ENCODE measurements around the gene YY1.
"Not testable (repeated sequence)": the region's sequence is repeated elsewhere in the genome, so short reads cannot be mapped to it uniquely, and the experiment has no call there.

Gene YY1

DNA sequence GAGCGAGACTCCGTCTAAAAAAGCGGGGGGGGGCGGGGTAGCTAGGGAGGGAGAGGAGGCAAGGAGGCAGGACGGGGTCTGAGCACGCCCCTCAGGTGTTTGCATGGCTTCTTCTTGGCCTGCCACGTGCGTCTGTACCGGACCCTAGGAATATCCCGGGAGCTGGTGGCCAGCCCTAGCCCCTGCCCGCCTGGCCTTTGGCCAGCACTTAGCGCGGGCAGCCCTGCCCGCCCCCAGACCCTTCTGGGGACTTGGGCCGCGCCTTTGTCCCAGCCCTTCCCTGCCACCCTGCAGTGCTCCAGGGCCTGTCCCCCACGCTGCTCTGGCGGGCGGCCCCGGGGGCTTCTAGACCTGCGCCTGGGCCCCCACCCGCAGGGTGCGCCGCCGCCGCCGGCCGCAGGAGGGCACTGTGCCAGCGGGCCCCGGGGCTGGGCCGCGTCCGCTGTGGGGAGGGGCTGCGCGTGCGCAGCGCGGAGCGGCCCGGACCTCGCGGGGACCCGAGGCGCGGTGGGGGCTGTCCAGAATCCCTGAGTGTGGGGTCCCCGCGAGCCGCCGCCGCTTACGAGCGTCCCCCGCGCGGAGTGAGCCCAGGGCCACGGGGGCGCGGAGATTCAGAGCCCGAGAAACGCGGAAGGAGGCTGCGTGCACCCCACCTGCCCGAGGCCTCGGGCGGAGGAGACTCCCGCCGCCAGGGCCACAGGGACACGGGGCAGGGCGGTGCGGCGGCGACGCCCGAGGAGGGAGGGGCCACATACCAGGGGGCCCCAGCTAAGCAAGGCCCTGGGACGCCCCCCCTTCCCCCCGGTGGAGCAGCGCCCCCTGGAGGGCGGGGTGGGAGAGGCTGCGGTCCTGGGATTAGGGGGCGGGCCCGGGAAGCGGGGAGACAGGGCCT lies 46.3 kb downstream of the YY1 start:
- DNase-seq: peak; percentile 79

DNA sequence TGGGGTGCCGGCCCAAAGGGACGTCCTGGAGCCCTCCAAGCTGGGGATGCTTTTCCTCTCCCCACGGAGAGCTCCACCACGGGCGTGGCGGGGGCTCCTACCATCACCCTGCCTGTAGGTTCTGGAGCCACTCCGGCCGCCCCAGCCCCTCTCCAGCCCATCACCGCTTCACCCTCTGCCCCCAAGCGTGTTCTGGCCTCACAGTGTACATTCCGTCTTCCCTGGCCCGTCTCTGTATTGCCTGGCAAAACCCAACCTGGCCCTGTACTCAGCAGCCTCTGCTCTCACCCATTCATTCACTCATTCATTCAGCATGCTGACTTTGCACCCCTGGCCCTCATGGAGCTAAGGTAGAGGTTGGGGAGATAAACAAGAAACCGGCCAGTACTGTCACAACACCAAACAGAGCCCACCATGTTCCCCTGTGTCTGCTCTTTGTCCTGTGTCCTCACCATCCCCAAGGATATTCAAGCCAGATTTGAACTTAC lies 47.0 kb downstream of the YY1 start:
- no peak for DNase-seq

DNA sequence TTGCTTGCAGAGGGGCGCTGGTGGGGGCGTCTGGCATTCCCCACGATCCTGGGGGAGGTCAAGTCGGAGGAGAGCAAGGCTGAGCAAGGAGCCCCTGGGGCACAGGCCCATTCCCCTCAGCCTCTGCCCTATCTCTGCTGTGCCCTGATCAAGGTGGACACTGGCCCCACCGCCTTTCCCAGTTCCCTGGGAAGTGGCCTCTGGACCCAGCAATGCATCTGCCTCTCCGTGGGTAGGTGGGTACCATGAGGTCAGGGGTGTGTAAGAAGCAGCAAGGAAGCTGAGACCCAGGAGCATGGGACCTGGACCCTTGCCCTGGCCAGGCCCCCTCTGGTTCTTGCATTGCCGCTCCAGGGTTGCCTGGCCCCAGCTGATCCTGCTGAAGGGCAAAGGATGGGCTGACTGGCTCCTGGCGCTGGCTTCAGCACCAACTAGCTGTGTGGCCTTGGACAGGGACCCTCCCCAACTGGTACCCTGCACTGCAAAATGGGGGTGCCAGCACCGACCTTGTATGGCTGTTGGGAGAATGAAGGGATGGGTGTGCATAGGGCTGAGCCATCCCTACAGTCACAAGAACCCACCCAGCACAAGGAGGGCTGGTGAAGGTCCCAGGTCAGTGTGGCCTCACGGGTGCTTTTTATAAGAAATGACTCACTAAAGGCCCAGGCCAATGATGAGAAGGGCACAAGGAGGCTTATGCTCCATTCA lies 47.7 kb downstream of the YY1 start:
- DNase-seq: no peak

DNA sequence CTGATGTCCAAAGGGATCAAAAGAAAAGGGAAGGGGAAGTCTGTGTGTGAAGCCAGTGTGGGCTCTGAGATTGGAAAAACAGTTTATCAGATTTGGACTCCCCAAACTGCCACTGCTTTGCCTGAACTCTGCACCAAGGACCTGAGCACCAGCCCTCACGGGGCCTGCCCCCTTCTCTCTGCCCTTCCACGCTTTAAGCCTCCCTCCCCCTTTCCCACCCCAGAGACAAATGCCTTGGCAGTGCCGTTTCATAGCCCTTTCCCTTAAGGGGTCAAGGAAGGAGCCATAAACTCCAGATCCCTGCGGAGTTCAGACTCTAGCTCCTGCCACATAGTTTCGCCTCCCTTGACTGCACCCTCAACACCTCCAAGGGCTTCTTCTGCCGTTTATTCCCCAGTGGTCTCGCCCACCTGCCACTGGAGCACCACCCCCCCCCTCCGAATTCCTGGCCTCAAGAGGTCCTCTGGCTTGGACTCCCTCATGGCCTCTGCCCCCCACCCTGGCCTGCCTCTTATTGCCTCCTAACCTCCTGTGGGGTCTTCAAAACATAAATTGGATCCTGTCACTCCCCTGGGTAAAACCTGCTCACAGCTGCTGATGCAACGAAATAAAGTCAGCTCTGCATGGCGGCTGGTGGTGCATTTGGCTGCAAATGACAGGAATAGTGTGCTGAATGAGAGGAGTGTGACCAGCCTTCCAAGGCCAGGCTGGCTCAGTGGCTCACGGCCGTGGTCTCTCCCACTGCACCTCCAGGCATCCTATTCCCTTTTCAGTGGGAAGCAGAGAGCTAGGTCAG lies 48.5 kb downstream of the YY1 start:
- DNase-seq: no peak

DNA sequence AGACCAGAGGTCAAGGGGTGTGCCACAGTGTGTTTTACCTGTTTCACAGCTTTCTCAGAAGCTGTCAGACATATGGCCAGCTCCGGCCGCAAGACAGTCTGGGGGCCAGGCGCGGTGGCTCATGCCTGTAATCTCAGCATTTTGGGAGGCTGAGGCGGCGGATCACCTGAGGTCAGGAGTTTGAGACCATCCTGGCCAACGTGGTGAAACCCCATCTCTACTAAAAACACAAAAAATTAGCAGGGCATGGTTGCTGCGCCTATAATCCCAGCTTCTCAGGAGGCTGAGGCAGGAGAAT lies 49.0 kb downstream of the YY1 start:
- not testable (repeated sequence) for DNase-seq

DNA sequence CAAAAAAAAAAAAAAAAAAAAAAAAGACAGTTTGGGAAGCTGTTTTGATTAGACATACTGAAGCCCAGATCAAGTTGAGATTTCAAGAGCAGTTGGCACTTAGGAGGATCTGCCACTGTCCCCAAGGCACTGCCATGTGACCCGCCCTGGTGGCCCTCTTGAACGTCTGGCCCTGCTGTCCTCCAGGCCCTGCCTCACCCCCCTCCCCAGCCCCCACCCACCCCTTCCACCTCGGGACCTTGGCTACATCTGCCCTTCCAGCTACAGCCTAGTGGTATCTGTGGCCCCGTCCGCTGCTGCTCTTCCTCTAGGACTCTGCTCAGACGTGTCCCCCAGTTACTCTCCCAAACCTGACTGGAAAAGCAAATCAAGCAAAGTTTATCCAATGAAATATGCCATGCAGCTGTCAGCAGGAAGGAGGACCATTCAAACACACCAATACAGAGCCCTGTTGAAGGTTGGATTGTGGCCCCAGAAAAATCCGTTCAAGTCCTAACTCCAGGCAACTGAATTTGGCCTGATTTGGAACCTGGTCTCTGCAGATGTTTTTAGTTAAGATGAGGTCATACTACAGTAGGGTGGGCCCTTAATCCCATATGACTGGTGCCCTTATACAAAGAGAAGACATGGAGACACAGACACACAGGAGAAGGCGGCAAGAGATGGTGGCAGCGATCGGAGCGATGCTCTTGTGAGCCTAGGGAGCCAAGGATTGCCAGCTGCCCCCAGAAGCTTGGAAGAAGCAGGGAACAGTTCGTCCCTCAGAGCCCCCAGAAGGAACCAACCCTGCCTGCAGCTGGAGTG lies 49.6 kb downstream of the YY1 start:
- DNase-seq: no peak

DNA sequence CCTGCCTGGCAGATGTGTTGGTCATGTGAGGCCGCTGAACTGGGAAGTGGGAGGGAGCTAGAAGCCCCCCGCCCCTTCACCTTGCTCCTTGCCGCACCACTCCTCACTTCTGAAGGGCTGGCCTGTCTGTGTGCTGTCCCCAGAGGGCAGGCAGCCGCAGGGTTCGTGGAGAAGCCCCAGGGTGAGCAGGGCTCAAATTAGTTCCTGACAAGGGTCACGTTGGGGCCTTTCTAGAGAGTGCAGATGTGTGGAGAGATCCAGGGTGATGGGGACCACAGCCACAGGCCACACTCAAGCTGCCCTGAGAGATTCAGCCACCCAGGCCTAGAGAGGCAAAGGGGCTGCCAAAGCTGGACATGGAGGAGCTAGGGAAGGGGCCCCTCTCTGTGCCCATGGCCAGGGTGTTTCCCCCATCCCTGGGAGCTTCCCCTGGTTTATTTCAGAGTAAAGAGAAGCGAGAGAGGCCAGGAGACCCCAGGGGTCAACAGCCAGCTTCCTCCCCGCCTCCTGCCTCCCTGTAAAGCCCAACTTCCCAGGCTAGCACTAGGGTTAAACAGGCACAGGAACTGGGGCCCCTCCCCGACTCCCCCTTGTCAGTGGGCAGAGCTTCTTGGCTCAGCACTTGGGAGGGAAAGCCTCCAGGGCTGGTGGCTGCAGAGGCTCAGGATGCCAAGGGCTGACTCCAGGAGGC lies 51.1 kb downstream of the YY1 start:
- DNase-seq: no peak

DNA sequence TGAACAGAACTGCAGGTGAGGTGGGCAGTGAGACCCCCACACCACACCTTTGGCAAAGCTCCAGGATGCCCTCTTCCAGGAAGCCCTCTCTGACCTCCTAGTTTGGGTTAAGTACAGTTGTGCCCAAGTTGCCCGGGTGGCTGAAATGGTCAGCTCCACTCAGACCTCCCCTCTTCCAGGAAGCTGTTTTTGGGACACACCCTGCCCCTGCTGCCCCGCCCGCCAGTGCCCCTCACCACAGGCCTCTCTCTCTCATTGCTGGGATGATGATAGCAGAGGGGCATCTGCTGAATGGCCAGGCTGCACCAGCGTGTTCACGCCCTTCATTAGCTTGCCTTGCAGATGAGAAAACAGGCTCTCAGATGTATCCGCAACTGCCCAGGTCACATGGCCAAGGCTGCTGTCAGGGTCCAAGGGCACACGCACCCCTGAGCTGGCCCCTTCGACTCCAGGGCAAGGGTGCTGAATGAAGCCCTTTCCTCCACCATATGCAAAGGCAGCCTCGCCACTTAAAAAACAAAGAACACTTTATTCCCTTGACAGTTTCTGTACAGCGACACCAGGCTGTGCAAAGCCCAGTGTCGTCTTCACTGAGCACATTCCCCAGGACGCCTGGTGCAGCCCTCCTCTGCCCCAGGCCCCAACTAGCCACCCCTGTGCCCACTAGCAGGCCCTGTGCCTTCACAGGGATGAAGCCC lies 51.8 kb downstream of the YY1 start:
- DNase-seq: no peak

DNA sequence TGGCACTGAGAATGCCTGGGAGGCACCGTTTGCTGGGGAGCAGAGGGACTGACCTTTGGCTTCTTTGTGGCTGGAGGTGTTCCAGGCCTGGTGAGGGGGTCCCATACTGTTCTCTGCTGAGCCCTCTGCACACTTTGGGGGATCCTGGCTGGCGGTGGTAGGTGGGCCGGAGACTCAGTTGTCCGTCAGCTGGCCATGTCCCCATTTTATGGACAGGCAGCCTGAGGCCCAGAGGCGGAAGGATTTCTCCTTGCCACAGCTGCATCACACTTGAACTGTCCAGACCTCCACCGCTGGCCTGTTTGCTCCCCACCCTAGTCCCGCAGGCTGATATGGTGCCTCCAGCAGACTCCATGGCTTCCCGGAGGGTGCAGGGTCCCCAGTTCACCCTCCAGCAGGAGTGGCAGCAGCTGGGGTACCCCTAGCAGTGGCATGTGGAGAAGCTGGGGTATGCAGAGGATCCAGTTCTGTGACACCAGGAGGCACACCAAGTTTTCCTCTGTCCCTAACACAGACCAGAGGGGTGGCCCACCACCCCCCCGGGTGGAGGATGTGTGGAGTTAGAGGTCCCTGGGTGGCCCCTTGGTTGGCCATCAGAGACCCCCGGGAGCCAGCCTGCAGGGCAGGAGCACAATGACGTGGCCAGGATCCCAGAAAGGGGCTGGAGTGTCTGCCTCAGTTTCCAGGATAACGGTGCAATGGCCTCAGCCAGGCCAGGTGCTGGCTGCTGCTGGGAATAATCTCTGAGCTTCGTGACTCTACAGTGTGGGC lies 52.5 kb downstream of the YY1 start:
- no peak for DNase-seq

DNA sequence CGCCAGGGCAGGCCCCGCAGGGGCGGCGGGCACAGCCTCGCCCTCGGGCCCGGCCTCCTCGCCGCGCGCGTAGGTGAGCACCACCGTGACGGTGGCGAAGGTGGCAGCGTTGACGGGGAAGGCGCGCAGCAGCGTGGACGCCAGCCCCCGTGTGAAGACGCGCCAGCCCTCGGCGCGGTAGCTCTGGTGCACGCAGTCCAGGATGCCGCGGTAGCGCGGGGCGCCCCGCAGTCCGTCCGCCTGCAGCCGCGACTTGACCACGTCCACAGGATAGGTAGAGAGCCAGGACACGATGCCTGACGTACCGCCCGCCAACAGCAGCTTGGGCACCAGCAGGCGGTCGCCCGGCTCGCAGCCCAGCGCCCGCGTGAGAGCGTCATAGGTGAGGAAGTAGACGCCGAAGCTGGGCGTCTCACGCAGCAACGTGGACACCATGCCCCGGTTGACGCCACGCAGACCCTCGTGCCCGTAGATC lies 53.4 kb downstream of the YY1 start:
- no peak for DNase-seq

DNA sequence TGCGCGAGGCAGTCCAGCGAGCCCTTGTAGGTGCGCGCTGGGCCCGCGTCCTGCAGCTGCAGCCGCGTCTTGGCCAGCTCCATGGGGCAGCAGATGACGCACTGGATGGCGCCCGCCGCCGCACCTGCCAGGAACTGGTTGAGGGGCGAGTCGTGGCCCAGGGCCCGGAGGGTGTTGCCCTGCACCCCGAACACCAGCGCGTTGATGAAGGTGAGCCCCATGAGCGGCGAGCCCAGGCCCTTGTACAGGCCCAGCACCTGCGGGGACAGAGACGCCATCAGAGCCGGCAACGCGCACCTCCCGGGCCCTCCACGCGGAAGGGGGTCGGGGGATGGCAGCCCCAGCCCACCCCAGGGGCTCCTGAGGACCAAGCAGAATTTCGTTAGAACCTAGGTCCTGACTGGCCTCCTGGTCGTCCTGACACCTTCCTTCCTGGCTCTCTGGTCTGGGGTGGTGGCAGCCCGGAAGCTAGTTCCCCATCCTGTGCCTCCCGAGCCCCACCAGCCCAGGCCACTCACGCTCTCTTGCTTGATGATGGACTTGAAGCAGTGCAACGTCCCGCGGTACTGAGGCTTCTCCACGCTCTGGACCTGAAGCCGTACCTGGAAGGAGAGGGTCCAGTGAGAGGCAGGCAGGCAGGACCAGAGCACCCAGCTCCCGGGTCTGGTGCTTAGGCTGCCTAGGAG lies 54.0 kb downstream of the YY1 start:
- no peak for DNase-seq

DNA sequence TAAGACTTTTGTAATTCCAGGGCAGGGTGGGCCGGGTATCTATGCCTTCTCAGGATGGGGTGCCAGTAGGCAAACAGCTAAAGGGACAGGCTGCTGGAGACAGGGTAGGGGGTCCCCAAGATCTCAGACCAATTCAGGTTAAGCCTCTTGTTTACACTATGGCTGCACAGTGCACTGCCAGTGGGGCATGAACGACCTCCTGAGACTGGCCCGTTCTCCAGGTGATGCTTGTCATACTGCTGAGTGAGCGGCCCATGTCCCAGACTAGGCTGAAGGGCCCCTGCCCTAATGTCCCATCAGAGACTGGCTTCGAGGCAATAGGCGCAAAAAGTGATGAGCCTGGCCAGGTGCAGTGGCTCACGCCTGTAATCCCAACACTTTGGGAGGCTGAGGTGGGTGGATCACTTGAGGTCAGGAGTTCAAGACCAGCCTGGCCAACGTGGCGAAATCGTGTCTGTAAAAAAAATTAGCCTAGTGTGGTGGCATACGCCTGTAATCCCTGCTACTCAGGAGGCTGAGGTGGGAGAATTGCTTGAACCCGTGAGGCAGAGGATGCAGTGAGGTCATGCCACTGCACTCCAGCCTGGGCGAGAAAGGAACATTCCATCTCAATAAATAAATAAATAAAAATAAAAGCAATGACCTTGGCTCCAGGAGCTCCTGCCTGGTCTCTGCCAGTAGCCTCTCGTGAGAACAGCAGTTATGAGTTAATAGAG lies 54.7 kb downstream of the YY1 start:
- DNase-seq: no peak

DNA sequence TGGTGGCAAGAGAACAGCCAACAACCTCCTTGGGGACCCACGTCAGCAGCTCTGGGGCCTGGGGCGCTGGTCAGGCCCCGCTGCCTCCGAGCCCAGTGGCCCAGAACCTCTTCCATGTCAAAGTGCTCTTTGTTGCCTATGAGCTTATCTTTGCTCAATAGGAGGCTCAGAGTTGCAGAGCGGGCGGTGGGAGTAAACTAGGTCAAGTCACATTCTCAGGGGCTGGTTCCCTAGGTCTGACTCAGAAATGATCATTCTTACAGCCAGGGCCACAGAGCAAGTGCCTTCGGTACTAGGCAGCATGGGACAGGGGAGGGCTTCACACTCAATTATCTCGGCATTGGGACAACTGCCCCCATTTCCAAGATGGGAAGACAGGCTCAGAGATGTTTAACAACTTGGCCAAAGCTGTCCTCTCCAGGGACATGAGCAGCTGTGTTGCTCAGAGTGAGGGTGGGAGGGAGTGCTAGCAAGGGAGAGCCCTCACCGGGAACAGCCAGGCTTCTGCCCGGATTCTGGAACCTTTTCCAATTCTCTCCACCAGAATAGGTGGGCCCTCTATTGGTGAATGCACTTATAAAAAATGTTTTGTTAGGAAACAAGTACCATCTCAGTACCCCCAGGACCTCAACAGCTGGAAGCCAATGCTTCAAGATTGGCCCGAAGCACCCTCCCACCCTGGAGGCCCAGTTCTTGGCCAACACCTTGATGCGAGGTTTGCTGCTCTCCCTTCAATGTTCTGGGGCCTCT lies 55.4 kb downstream of the YY1 start:
- DNase-seq: no peak

DNA sequence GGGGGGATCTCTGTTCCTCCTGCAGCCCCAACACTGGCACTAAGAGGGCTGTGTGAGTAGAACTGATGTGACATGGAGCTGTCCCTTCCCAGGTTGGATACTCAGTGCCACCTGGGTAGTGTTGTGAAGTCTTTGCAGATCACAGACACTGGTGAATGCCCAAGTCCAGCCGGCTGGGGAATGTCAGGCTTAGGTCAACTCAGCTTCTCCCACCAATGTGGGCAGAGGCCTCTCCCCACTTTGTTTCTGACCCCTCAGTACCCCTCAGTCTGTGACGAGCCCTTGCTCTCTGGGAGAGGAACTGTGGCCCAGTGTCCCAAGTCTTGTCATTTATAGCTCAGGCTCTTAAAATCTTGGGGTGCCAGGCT lies 56.0 kb downstream of the YY1 start:
- DNase-seq: no peak

DNA sequence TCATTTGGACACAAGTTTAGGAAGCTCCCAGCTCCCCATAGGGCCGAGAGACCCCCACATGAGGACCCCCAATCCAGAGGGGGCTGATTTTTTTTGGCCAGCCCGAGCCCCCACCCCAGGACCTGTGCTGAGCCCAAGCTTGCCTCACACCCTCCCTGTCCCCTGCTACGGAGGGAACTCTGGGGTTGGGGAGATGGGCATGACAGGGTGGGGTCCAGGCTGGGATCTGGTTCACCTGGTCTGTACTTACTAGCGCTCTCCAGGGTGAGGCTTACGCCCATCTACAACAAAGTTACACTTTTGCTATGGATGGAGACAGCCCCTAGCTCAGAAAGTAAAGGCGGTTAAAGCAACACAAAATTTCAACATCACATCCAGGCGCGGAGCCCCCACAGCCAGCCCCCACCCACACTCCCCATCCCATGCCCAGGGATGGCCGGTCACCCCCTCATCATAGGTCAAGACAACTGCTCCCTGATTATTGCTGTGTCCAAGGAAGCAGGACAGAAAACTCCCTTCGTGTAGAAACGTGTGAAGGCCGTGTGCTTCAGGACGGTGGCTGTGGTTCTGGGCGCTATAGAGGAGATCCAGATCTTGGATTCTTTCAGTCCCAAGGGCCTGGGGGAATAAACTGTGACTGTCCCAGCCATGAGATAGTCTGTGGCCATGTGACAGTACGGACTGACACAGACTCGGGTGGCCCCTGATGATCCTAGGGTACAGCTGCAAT lies 56.6 kb downstream of the YY1 start:
- no peak for DNase-seq

DNA sequence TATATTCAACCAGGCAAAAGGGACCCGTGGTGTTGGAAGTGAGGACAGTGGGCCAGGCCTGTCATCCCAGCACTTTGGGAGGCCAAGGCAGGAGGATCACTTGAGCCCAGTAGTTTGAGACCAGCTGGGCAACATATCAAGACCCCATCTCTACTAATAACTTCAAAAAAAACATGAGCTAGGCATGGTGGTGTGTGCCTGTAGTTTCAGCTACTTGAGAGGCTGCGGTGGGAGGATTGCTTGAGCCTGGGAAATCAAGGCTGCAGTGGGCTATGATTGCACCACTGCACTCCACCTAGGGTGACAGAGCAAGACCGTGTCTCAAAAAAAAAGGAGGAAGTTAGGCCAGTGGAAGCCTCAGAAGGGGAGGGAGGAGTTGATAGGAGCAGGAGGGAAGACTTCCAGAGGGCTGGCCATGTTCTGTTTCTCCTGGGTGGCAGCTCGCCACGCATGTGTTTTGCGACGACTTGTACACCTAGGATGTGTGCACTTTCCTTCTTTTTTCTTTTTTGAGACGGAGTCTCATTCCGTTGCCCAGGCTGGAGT lies 57.2 kb downstream of the YY1 start:
- DNase-seq: no peak

DNA sequence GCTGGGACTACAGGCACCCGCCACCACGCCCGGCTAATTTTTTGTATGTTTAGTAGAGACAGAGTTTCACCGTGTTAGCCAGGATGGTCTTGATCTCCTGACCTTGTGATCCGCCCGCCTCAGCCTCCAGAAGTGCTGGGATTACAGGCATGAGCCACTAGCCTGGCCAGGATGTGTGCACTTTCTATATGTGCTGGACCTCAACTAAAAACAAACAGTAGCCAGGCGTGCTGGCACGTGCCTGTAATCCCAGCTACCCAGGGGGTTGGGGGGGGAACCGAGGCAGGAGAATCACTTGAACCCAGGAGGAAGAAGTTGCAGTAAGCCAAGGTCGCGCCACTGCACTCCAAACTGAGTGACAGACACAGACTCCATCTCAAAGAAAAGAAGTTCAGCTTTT lies 57.8 kb downstream of the YY1 start:
- DNase-seq: not testable (repeated sequence)

Data from NCI-H345 (cell line).